Fibroblast of mammary gland (primary cell): ENCODE measurements around the gene IQCH.

Experiments used
- DNase-seq: peaks from one replicate; pipeline ENCODE4 v3.0.0-alpha.2; 2010; ENCODE audit warnings: low read depth
- H3K4me3 ChIP-seq: 2 replicates; pipeline ENCODE4 v1.5.1; 2011; ENCODE audit warnings: low read depth, mild to moderate bottlenecking, low read length, moderate library complexity; ENCODE audit not compliant: control insufficient read depth
- TF ChIP-seq, protein P1 (sequence below): conservative IDR thresholded peaks from 2 replicates; pipeline ENCODE4 v1.5.1; 2011; ENCODE audit warnings: low read depth, low read length, inconsistent platforms; ENCODE audit not compliant: control insufficient read depth, insufficient read depth

IQCH gene

DNA sequence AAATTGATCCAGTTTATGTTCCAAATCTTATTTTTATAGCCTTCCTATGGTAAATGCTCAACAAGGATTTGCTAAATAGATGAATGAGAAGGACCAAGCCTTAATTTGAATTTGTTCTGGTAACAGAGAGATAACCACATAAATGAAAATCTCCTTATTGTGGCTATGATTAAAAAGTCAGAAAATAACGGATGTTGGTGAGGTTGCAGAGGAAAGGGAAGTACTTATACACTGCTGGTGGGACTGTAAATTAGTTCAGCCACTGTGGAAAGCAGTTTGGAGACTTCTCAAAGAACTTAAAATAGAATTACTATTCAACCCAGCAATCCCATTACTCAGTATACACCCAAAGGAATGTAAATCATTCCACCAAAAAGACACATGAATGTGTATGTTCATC is 26.3 kb upstream of the IQCH start:
- DNase-seq = no peak
- TF ChIP-seq, protein P1, sequence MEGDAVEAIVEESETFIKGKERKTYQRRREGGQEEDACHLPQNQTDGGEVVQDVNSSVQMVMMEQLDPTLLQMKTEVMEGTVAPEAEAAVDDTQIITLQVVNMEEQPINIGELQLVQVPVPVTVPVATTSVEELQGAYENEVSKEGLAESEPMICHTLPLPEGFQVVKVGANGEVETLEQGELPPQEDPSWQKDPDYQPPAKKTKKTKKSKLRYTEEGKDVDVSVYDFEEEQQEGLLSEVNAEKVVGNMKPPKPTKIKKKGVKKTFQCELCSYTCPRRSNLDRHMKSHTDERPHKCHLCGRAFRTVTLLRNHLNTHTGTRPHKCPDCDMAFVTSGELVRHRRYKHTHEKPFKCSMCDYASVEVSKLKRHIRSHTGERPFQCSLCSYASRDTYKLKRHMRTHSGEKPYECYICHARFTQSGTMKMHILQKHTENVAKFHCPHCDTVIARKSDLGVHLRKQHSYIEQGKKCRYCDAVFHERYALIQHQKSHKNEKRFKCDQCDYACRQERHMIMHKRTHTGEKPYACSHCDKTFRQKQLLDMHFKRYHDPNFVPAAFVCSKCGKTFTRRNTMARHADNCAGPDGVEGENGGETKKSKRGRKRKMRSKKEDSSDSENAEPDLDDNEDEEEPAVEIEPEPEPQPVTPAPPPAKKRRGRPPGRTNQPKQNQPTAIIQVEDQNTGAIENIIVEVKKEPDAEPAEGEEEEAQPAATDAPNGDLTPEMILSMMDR = no peak
- H3K4me3 ChIP-seq = no peak overlapping the region

DNA sequence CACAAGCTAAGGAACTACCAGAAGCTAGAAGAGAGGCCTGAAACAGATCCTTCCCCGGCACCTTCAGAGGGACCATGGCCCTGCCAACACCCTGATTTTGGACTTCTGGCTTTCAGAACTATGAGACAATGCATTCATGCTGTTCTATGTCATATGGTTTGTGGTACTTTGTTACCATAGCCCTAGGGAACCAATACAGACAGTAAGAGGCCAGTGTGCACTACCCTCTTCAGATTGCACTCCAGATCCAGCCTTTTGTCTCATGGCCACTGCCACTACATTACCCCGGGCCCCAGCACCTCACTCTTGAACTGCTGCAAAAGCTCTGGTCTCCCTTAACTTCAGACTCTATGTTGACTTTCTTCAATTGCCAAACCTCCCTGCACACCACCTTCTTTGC is 24.1 kb upstream of the IQCH start:
- no peak for DNase-seq
- TF ChIP-seq, protein P1 = no peak
- H3K4me3 ChIP-seq = no peak overlapping the region

DNA sequence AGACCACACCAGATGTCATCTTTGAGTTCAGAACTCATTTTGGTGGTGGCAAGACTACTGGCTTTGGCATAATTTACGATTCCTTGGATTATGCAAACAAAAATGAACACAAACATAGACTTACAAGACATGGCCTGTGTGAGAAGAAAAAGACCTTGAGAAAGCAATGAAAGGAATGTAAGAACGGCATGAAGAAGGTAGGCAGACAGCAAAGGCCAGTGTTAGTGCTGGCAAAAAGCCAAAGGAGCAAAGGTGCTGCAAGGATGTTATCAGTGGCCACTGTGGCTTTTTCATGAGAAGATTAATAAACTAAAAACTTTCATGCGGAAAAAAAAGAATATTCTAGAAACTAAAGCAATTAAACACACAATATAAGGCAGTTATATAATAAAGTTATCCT is 22.0 kb upstream of the IQCH start:
- H3K4me3 ChIP-seq = no peak overlapping the region
- TF ChIP-seq, protein P1 = no peak

DNA sequence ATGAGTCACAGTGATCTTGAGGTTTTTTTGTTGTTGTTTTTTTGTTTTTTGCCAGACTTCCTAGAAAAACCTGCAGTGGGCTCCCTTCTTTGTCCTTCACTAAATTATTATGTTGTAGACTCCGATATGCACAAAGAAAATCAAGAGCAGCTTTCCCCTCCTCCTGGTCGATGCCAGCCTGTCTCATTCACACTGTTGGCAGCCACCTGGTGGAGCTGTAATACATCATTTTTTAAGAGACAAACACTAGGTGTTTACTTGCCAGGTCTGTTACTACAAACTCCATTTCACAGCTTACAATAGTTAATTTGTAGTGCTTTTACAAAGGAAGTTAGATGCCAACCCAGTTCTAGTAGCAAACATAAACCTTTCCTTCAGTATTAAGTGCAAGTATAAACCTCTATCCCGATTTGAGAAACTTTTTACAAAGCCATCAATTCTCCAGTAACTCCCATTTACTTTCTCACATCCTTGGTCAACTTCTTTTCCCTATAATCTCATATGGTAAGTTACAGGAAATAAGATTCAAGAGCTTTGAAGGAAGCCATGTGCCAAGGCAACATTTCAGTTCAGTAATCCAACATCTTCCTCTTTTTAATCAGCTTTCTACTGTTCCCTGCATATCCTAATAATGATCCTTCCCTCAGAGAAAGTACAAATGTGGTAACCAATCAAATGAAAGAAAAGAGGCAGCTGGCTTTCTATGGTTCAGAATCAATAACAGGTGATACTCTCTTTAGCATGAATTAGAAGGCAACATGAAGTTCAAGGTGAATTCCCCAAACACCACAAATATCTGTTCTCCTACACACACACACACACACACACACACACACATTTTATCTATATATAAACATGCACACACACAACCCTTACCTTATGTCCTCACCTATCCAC is 14.1 kb upstream of the IQCH start:
- TF ChIP-seq, protein P1 = no peak
- H3K4me3 ChIP-seq = no peak overlapping the region
- no peak for DNase-seq

More for the DNA sequence above, 22.0 kb upstream of the IQCH start:
- no peak for DNase-seq

DNA sequence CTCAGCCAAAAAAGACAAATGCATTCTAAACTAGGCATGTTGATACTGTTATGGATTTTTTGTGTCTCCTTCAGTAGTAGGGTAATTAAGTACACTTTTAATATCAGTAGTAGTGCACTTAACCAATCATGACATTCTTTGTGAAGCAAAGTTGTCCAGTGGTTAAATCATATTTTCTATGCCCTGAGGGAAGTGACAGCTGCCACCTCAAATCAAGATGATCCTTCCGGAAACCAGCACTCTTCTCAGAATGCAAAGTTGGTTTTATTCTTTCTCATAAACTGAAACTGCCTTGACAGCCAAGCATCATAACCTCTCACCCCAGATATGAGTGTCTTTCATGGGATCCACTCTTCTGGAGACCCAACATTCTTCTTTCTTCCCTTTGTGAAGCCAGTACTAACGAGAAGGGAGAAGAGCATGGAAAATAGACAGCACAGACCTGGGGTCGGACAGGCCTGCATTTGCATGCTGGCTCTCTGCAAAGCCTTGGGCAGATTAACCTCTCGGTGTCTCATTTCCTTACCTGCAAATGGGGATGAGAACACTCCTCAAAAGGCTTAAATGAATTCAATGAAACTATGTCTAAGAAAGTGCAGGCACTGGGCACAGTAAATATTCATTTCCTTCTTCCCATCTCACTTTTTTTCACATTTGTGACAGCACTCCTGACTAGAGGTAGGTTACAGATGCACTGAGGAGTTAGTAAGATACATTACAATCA is 13.3 kb upstream of the IQCH start:
- no peak overlapping the region for H3K4me3 ChIP-seq
- no peak for DNase-seq
- TF ChIP-seq, protein P1 = no peak

DNA sequence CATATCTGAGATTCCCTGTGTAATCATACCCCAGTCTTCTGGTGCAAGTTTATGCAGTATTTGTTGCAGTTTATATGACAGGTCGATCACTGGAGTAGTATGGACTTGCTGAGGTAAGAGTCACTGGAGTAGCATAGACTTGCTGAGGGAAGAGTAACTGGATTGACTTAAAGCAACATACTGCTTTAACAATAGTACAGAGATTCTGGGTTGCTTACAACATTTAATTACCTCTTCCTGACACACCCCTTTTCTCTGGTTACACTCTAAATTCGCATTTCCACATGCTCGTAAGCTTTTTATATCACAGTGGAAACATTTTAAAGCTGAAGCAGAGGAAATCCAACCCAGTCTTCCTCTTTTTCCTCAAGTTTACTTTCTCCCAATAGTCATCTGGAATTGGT is 11.9 kb upstream of the IQCH start:
- H3K4me3 ChIP-seq = no peak overlapping the region
- peak; percentile 24 for DNase-seq
- TF ChIP-seq, protein P1 = no peak
